Measurements from ENCODE around the gene ADRA2C.

ADRA2C gene

GRCh38 chr4:3753726-3754412, 12.3 kb upstream of the ADRA2C start:
- Histone ChIP-seq H3K79me2 (ENCODE audit: low read length) (no peaks in the 10 kb centered on the region), H2AFZ (ENCODE audit: low read depth, low read length) (no peak overlapping the region), H3K4me2 (ENCODE audit: low read length) (no peak overlapping the region), H3K36me3 (replicated peaks; ENCODE audit: low read depth, low read length) (no peaks in the 10 kb centered on the region), H3K4me1 (ENCODE audit: low read length) (no peaks in the 10 kb centered on the region), H3K9ac (ENCODE audit: low read length) (no peak overlapping the region), H3K27me3 (ENCODE audit: low read depth, low read length) (peaks cover 10% of the 10 kb centered on the region; the same call in 1 of the 2 replicates), H3K27ac (ENCODE audit: low read length) (no peak overlapping the region), H4K20me1 (ENCODE audit: insufficient read depth, low read length) (no peaks in the 10 kb centered on the region), H3K4me3 (ENCODE audit: low read length) (no peak overlapping the region), H3K9me3 (ENCODE audit: insufficient read depth, low read length) (no peaks in the 10 kb centered on the region)
- no peak for TF ChIP-seq CTCF (IDR thresholded peaks at IDR 0.05; ENCODE audit: low read depth, low read length)
- no peak for TF ChIP-seq EZH2phosphoT487 (IDR thresholded peaks at IDR 0.05; ENCODE audit: low read depth)

DNA sequence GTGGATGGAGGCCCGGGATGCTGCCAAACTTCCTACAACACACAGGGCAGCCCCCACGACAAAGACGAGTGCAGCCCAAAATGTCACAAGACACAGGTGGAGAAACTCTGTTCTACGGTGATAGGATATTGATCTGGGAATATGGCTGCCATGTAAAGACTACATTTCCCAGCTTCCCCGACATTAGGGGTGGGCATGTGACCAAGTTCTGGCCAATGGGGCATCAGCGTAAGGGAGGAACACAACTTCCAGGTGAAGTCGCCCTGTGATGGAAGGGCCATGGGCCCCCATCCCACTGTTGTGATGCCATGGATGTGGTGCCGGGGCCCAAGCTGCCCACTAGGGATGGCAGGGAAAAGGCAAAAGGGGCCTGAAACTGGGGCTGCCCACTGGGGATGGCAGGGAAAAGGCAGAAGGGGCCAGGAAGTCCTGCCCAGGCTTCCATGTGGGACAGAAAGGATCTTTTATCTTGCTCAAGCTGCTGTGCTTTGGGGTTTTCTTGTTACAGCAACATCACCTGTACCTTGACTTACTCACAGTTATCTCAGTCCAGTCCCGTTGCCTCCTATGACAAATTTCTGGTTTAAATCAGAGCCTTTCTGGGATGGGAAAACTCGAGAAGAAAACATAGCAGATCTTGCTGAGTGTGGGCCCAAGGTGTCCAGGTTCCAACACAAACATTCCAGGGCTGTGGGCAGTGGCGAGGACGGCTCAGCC, 9.7 kb upstream of the ADRA2C start:
- Histone ChIP-seq H3K4me2 (ENCODE audit: low read length) (no peak overlapping the region), H3K36me3 (replicated peaks; ENCODE audit: low read depth, low read length) (no peaks in the 10 kb centered on the region), H2AFZ (ENCODE audit: low read depth, low read length) (no peak overlapping the region), H3K4me3 (ENCODE audit: low read length) (no peak overlapping the region), H3K27ac (ENCODE audit: low read length) (no peak overlapping the region), H3K27me3 (ENCODE audit: low read depth, low read length) (no peaks in the 10 kb centered on the region), H4K20me1 (ENCODE audit: insufficient read depth, low read length) (no peaks in the 10 kb centered on the region), H3K79me2 (ENCODE audit: low read length) (no peaks in the 10 kb centered on the region), H3K4me1 (ENCODE audit: low read length) (no peaks in the 10 kb centered on the region), H3K9me3 (ENCODE audit: insufficient read depth, low read length) (no peaks in the 10 kb centered on the region), H3K9ac (ENCODE audit: low read length) (no peak overlapping the region)
- TF ChIP-seq EZH2phosphoT487 (IDR thresholded peaks at IDR 0.05; ENCODE audit: low read depth) (no peak), CTCF (IDR thresholded peaks at IDR 0.05; ENCODE audit: low read depth, low read length) (no peak)

DNA sequence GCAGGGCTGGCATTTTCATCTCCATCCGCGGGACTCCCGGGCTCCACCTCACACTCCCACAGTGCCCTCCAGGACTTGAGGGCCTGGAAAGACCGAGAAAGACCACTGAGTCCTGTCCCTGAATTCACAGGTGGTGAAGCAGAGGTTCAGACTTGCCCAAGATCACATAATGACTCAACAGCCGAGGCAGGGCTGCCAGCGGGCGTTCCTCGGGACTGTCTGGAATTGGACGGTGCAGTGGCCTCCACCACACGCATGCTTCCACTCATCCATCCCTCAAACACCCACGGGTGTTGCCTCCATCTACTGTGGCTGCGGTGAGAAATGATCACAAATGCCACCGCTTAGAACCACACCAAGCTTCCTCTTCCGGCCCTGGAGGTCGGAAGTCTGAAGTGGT, 6.9 kb upstream of the ADRA2C start:
- no peaks in the 10 kb centered on the region for H3K9me3 ChIP-seq (ENCODE audit: insufficient read depth, low read length)
- no peaks in the 10 kb centered on the region for H3K4me1 ChIP-seq (ENCODE audit: low read length)
- no peaks in the 10 kb centered on the region for H3K36me3 ChIP-seq (replicated peaks; ENCODE audit: low read depth, low read length)
- TF ChIP-seq EZH2phosphoT487 (IDR thresholded peaks at IDR 0.05; ENCODE audit: low read depth): no peak
- no peak overlapping the region for H3K4me2 ChIP-seq (ENCODE audit: low read length)
- no peak overlapping the region for H3K9ac ChIP-seq (ENCODE audit: low read length)
- H4K20me1 ChIP-seq (ENCODE audit: insufficient read depth, low read length): no peaks in the 10 kb centered on the region
- H3K4me3 ChIP-seq (ENCODE audit: low read length): no peak overlapping the region
- H3K79me2 ChIP-seq (ENCODE audit: low read length): no peaks in the 10 kb centered on the region
- no peak overlapping the region for H2AFZ ChIP-seq (ENCODE audit: low read depth, low read length)
- no peaks in the 10 kb centered on the region for H3K27me3 ChIP-seq (ENCODE audit: low read depth, low read length)
- H3K27ac ChIP-seq (ENCODE audit: low read length): no peak overlapping the region

DNA sequence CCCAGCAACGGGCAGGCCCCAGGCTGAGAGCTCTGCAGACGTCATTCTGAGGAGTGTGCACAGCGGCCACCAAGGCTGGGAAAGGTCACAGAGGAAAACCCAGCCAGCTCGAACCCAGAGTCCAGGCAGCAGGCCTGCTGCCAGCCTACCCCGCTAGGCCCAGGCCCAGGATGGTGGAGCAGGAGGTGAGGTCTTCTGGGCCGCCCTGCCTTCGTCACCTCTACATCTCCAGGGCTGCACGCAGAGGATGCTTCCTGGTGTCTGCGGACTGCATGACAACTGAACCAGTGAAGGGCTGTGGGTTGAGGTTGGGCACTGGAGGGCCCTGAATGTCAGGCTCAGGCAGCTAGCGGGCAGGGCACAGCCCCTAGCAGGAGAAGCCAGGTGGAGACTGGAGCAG, 5.8 kb upstream of the ADRA2C start:
- H3K9ac ChIP-seq (ENCODE audit: low read length): no peak overlapping the region
- H3K4me1 ChIP-seq (ENCODE audit: low read length): no peaks in the 10 kb centered on the region
- no peak overlapping the region for H3K4me3 ChIP-seq (ENCODE audit: low read length)
- H3K79me2 ChIP-seq (ENCODE audit: low read length): no peaks in the 10 kb centered on the region
- no peak overlapping the region for H2AFZ ChIP-seq (ENCODE audit: low read depth, low read length)
- no peaks in the 10 kb centered on the region for H3K27me3 ChIP-seq (ENCODE audit: low read depth, low read length)
- no peaks in the 10 kb centered on the region for H3K9me3 ChIP-seq (ENCODE audit: insufficient read depth, low read length)
- H4K20me1 ChIP-seq (ENCODE audit: insufficient read depth, low read length): no peaks in the 10 kb centered on the region
- no peak overlapping the region for H3K4me2 ChIP-seq (ENCODE audit: low read length)
- H3K36me3 ChIP-seq (replicated peaks; ENCODE audit: low read depth, low read length): no peaks in the 10 kb centered on the region
- H3K27ac ChIP-seq (ENCODE audit: low read length): no peak overlapping the region
- TF ChIP-seq EZH2phosphoT487 (IDR thresholded peaks at IDR 0.05; ENCODE audit: low read depth) (no peak), CTCF (IDR thresholded peaks at IDR 0.05; ENCODE audit: low read depth, low read length) (no peak)
